GM03348 (cell line): Measurements from ENCODE around the gene CRYGN.

Experiments
- DNase-seq: peaks from one replicate; pipeline ENCODE4 v3.0.0; 2012; ENCODE audit warnings: low spot score

CRYGN gene

DNA sequence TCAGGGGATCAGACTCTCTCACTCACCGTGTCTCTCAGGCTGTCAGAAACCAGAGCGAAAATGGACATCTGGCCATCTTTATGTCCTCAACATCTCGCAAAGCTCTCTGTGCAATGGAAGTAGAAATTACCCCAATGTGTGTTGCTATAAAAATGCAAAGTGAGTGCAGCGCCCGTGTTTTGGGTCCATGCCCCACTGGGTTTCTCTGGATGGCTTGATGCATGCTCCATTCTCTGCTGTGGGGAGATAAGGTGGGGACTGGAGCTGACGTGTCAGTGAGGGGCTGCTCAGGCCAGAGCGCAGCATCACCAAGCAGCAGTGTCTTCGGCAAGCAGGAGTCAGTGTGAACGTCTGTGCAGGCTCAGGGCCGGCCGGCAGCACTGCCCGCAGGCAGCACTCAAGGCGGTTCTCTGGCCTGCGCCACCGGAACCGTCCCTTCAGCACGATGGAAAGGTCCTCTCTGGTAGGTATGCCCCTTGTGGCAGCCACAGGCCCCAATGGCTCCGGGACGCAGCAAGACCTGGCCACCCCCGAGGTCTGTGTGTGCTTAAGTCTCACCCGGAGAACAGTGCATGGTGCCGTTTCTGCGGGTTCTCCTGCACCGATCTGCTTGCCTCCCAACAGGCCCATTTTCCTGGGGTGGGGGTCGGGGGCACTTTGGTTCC lies 60.3 kb downstream of the CRYGN start:
- no peak for DNase-seq

DNA sequence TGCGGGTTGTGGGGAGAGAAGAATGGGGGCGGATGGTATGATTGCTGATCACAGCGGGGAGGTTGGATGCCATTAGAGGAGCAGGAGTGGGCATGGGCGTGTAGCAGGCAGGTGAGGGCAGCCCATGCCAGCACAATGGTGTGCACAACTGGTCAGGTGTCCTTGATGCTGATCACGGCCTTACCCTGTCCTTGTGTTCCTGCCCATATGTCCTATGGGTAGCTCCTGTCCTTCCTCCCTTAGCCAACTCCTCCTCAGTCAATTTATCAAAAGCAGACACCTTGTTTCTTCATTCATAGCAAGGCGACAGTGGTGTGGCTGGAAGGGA lies 60.8 kb downstream of the CRYGN start:
- no peak for DNase-seq
